Measurements from ENCODE around the gene CLPX. TPM values are rescaled to one million over a fixed set of nuclear protein-coding genes. Genes with fewer than 3 reads are reported as not detected.
A peak's percentile ranks its signal among the peaks of the same experiment; 100 is the strongest.
"Not testable (repeated sequence)": the region's sequence is repeated elsewhere in the genome, so short reads cannot be mapped to it uniquely, and the experiment has no call there.

The CLPX gene
- total and polyA plus RNA-seq, 9 donors = 30.0 to 45.9 (median 39.9) TPM

- peaks cover 6% of the 10 kb centered on the region for H3K36me3 ChIP-seq (ENCODE audit: control insufficient read depth, insufficient read depth, low read length)
- H3K4me3 ChIP-seq (ENCODE audit: low read length) = no peak overlapping the region
- H3K9me3 ChIP-seq (replicated peaks; ENCODE audit: control insufficient read depth, low read depth, low read length) = no peaks in the 10 kb centered on the region
- H3K27ac ChIP-seq (ENCODE audit: low read length) = peak overlapping the region; percentile 87
- H3K27me3 ChIP-seq (ENCODE audit: control insufficient read depth, insufficient read depth, low read length) = no peaks in the 10 kb centered on the region
- WGBS (ENCODE audit: insufficient coverage) = 40% methylated on average over 1 of the region's 7 CpGs
- peaks cover 19% of the 10 kb centered on the region for H3K4me1 ChIP-seq (ENCODE audit: control insufficient read depth, insufficient read depth, low read length)
- peak; percentile 94 for DNase-seq
Observed at GRCh38 chr15:65194826-65195547, 9.8 kb upstream of the CLPX start.

GRCh38 chr15:65192016-65192415, 6.9 kb upstream of the CLPX start:
- DNase-seq = no peak
- H3K36me3 ChIP-seq (ENCODE audit: control insufficient read depth, insufficient read depth, low read length) = no peaks in the 10 kb centered on the region
- WGBS (ENCODE audit: insufficient coverage) = 88% methylated on average over 2 of the region's 5 CpGs

GRCh38 chr15:65189102-65189740, 4.1 kb upstream of the CLPX start:
- H3K9me3 ChIP-seq (replicated peaks; ENCODE audit: control insufficient read depth, low read depth, low read length) = no peaks in the 10 kb centered on the region
- H3K27ac ChIP-seq (ENCODE audit: low read length) = no peak overlapping the region
- WGBS (ENCODE audit: insufficient coverage) = no CpG with 5 or more reads among the region's 3 CpGs
- peak; percentile 84 for DNase-seq
- peaks cover 7% of the 10 kb centered on the region for H3K4me1 ChIP-seq (ENCODE audit: control insufficient read depth, insufficient read depth, low read length)
- H3K27me3 ChIP-seq (ENCODE audit: control insufficient read depth, insufficient read depth, low read length) = no peaks in the 10 kb centered on the region
- H3K4me3 ChIP-seq (ENCODE audit: low read length) = no peak overlapping the region
- no peaks in the 10 kb centered on the region for H3K36me3 ChIP-seq (ENCODE audit: control insufficient read depth, insufficient read depth, low read length)

More at GRCh38 chr15:65192016-65192415, 6.9 kb upstream of the CLPX start:
- H3K9me3 ChIP-seq (replicated peaks; ENCODE audit: control insufficient read depth, low read depth, low read length) = no peaks in the 10 kb centered on the region
- no peak overlapping the region for H3K27ac ChIP-seq (ENCODE audit: low read length)
- no peaks in the 10 kb centered on the region for H3K27me3 ChIP-seq (ENCODE audit: control insufficient read depth, insufficient read depth, low read length)
- H3K4me3 ChIP-seq (ENCODE audit: low read length) = no peak overlapping the region
- H3K4me1 ChIP-seq (ENCODE audit: control insufficient read depth, insufficient read depth, low read length) = peaks cover 21% of the 10 kb centered on the region

GRCh38 chr15:65188472-65188871, 3.3 kb upstream of the CLPX start:
- not testable (repeated sequence) for H3K4me3 ChIP-seq (ENCODE audit: low read length); H3K36me3 ChIP-seq (ENCODE audit: control insufficient read depth, insufficient read depth, low read length); H3K9me3 ChIP-seq (replicated peaks; ENCODE audit: control insufficient read depth, low read depth, low read length); H3K4me1 ChIP-seq (ENCODE audit: control insufficient read depth, insufficient read depth, low read length); H3K27ac ChIP-seq (ENCODE audit: low read length); DNase-seq; H3K27me3 ChIP-seq (ENCODE audit: control insufficient read depth, insufficient read depth, low read length)
- 85% methylated on average over 9 of the region's 9 CpGs for WGBS (ENCODE audit: insufficient coverage)

- H3K4me3 ChIP-seq (ENCODE audit: low read length) = peak overlapping the region; percentile 99
- H3K27me3 ChIP-seq (ENCODE audit: control insufficient read depth, insufficient read depth, low read length) = no peaks in the 10 kb centered on the region
- H3K4me1 ChIP-seq (ENCODE audit: control insufficient read depth, insufficient read depth, low read length) = peaks cover 18% of the 10 kb centered on the region
- H3K27ac ChIP-seq (ENCODE audit: low read length) = peak overlapping the region; percentile 98
- H3K9me3 ChIP-seq (replicated peaks; ENCODE audit: control insufficient read depth, low read depth, low read length) = no peaks in the 10 kb centered on the region
- 0% methylated on average over 33 of the region's 33 CpGs for WGBS (ENCODE audit: insufficient coverage)
- peaks cover 6% of the 10 kb centered on the region for H3K36me3 ChIP-seq (ENCODE audit: control insufficient read depth, insufficient read depth, low read length)
- peak; percentile 74 for DNase-seq
Observed at GRCh38 chr15:65184305-65184867, 756 bp downstream of the CLPX start.

GRCh38 chr15:65183865-65184159, 1.3 kb downstream of the CLPX start:
- H3K36me3 ChIP-seq (ENCODE audit: control insufficient read depth, insufficient read depth, low read length) = peaks cover 7% of the 10 kb centered on the region
- H3K27ac ChIP-seq (ENCODE audit: low read length) = peak overlapping the region; percentile 98
- H3K27me3 ChIP-seq (ENCODE audit: control insufficient read depth, insufficient read depth, low read length) = no peaks in the 10 kb centered on the region
- DNase-seq = no peak
- H3K4me3 ChIP-seq (ENCODE audit: low read length) = peak overlapping the region; percentile 99
- H3K9me3 ChIP-seq (replicated peaks; ENCODE audit: control insufficient read depth, low read depth, low read length) = no peaks in the 10 kb centered on the region
- no CpG with 5 or more reads among the region's 4 CpGs for WGBS (ENCODE audit: insufficient coverage)
- H3K4me1 ChIP-seq (ENCODE audit: control insufficient read depth, insufficient read depth, low read length) = peaks cover 17% of the 10 kb centered on the region

GRCh38 chr15:65182538-65182937, 2.6 kb downstream of the CLPX start:
- H3K4me1 ChIP-seq (ENCODE audit: control insufficient read depth, insufficient read depth, low read length) = peaks cover 17% of the 10 kb centered on the region
- H3K36me3 ChIP-seq (ENCODE audit: control insufficient read depth, insufficient read depth, low read length) = peaks cover 16% of the 10 kb centered on the region
- H3K4me3 ChIP-seq (ENCODE audit: low read length) = no peak overlapping the region
- no peak overlapping the region for H3K27ac ChIP-seq (ENCODE audit: low read length)
- H3K27me3 ChIP-seq (ENCODE audit: control insufficient read depth, insufficient read depth, low read length) = no peaks in the 10 kb centered on the region
- no peak for DNase-seq
- H3K9me3 ChIP-seq (replicated peaks; ENCODE audit: control insufficient read depth, low read depth, low read length) = no peaks in the 10 kb centered on the region
- 93% methylated on average over 2 of the region's 4 CpGs for WGBS (ENCODE audit: insufficient coverage)

- WGBS (ENCODE audit: insufficient coverage) = 90% methylated on average over 2 of the region's 15 CpGs
- not testable (repeated sequence) for H3K27me3 ChIP-seq (ENCODE audit: control insufficient read depth, insufficient read depth, low read length); H3K9me3 ChIP-seq (replicated peaks; ENCODE audit: control insufficient read depth, low read depth, low read length); DNase-seq; H3K4me3 ChIP-seq (ENCODE audit: low read length); H3K27ac ChIP-seq (ENCODE audit: low read length)
- Histone ChIP-seq H3K36me3 (ENCODE audit: control insufficient read depth, insufficient read depth, low read length) (peaks cover 16% of the 10 kb centered on the region), H3K4me1 (ENCODE audit: control insufficient read depth, insufficient read depth, low read length) (peaks cover 17% of the 10 kb centered on the region)
Observed at GRCh38 chr15:65181582-65182353, 3.4 kb downstream of the CLPX start.

- Histone ChIP-seq H3K4me1 (ENCODE audit: control insufficient read depth, insufficient read depth, low read length) (peaks cover 11% of the 10 kb centered on the region), H3K27me3 (ENCODE audit: control insufficient read depth, insufficient read depth, low read length) (no peaks in the 10 kb centered on the region), H3K27ac (ENCODE audit: low read length) (no peak overlapping the region), H3K36me3 (ENCODE audit: control insufficient read depth, insufficient read depth, low read length) (peaks cover 20% of the 10 kb centered on the region), H3K9me3 (replicated peaks; ENCODE audit: control insufficient read depth, low read depth, low read length) (no peaks in the 10 kb centered on the region), H3K4me3 (ENCODE audit: low read length) (no peak overlapping the region)
- no CpG with 5 or more reads among the region's 3 CpGs for WGBS (ENCODE audit: insufficient coverage)
- DNase-seq = no peak
Observed at GRCh38 chr15:65180167-65180566, 5.0 kb downstream of the CLPX start.

GRCh38 chr15:65177901-65178300, 7.2 kb downstream of the CLPX start:
- H3K4me1 ChIP-seq (ENCODE audit: control insufficient read depth, insufficient read depth, low read length) = peaks cover 9% of the 10 kb centered on the region
- H3K27me3 ChIP-seq (ENCODE audit: control insufficient read depth, insufficient read depth, low read length) = no peaks in the 10 kb centered on the region
- H3K27ac ChIP-seq (ENCODE audit: low read length) = no peak overlapping the region
- no peaks in the 10 kb centered on the region for H3K9me3 ChIP-seq (replicated peaks; ENCODE audit: control insufficient read depth, low read depth, low read length)
- peaks cover 27% of the 10 kb centered on the region for H3K36me3 ChIP-seq (ENCODE audit: control insufficient read depth, insufficient read depth, low read length)
- DNase-seq = no peak
- WGBS (ENCODE audit: insufficient coverage) = no CpG with 5 or more reads among the region's 1 CpG
- H3K4me3 ChIP-seq (ENCODE audit: low read length) = no peak overlapping the region
